ENCODE measurements around the gene GPR179.
"Not testable (repeated sequence)": the region's sequence is repeated elsewhere in the genome, so short reads cannot be mapped to it uniquely, and the experiment has no call there.

The GPR179 gene

DNA sequence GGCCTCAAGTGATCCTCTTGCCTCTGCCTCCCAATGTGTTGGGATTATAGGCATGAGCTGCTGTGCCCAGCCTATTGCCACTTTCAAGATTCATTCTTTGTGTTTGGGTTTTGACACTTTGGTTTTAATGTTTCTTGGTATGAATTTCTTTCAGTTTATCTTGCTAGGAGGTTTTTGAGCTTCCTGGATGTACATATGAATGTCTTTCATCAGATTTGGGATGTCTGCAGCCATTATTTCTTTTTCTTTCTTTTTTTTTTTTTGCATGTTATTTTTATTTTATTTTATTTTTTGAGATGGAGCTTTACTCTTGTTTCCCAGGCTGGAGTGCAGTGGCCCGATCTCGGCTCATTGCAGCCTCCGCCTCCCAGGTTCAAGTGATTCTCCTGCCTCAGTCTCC lies 28.3 kb downstream of the GPR179 start:
- H3K27ac ChIP-seq (ENCODE audit: poor library complexity, severe bottlenecking) = no peak overlapping the region
- H3K27me3 ChIP-seq (ENCODE audit: insufficient read depth, poor library complexity, severe bottlenecking) = no peaks in the 10 kb centered on the region
- H3K4me3 ChIP-seq (ENCODE audit: severe bottlenecking) = no peak overlapping the region
- H3K36me3 ChIP-seq (ENCODE audit: low read depth) = peaks cover 29% of the 10 kb centered on the region
- TF ChIP-seq, protein P1, sequence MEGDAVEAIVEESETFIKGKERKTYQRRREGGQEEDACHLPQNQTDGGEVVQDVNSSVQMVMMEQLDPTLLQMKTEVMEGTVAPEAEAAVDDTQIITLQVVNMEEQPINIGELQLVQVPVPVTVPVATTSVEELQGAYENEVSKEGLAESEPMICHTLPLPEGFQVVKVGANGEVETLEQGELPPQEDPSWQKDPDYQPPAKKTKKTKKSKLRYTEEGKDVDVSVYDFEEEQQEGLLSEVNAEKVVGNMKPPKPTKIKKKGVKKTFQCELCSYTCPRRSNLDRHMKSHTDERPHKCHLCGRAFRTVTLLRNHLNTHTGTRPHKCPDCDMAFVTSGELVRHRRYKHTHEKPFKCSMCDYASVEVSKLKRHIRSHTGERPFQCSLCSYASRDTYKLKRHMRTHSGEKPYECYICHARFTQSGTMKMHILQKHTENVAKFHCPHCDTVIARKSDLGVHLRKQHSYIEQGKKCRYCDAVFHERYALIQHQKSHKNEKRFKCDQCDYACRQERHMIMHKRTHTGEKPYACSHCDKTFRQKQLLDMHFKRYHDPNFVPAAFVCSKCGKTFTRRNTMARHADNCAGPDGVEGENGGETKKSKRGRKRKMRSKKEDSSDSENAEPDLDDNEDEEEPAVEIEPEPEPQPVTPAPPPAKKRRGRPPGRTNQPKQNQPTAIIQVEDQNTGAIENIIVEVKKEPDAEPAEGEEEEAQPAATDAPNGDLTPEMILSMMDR (IDR thresholded peaks at IDR 0.05; ENCODE audit: poor library complexity, severe bottlenecking) = no peak
- DNase-seq (ENCODE audit: low spot score) (no peak), ATAC-seq (ENCODE audit: low read depth) (no peak)
- no peaks in the 10 kb centered on the region for H3K9me3 ChIP-seq (ENCODE audit: severe bottlenecking)
- H3K4me1 ChIP-seq (ENCODE audit: insufficient read depth, poor library complexity, severe bottlenecking) = no peaks in the 10 kb centered on the region

DNA sequence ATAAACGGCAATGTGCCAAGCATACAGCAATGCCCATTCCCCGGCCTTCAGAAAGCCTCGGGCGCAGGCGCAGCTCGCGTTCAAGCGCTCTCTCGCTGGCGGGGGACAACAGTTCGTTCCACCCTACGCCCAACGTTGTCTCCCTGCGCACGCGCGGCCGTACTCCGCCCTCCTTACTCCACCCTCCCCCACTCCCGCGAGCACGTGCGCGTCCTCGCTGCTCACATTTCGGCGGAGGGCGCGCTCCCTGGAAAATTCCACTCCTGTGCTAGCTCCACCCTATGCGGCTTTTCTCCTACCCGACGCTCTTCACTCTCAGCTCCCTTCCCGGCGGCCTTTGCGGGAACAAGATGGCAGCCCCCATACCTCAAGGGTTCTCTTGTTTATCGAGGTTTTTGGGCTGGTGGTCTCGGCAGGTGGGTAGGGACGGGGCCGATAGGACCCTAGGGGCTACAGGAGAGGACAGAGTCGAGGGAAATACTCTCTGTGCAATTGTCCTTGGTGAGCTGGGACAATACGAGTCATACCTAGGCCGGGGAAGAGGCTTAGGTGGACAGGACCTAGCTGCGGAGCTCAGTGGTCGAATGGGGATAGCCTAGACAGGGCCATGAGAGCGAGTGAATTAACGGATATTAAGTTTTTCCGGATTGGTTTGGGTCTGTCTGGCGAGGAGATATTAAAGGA lies 46.8 kb downstream of the GPR179 start, which contains the start of gene MRPL45:
Gene MRPL45, plus strand, starts transcription at position 335 of the 684 bp plus-strand sequence. Its CDS starts 16 bp downstream, at position 351.
- peak; percentile 98 for ATAC-seq (ENCODE audit: low read depth)
- not testable (repeated sequence) for H3K27ac ChIP-seq (ENCODE audit: poor library complexity, severe bottlenecking); H3K4me1 ChIP-seq (ENCODE audit: insufficient read depth, poor library complexity, severe bottlenecking); H3K27me3 ChIP-seq (ENCODE audit: insufficient read depth, poor library complexity, severe bottlenecking); H3K36me3 ChIP-seq (ENCODE audit: low read depth); H3K9me3 ChIP-seq (ENCODE audit: severe bottlenecking)
- H3K4me3 ChIP-seq (ENCODE audit: severe bottlenecking) = peak within 1 kb of the TSS; percentile 50
- peak; percentile 95 for DNase-seq (ENCODE audit: low spot score)

DNA sequence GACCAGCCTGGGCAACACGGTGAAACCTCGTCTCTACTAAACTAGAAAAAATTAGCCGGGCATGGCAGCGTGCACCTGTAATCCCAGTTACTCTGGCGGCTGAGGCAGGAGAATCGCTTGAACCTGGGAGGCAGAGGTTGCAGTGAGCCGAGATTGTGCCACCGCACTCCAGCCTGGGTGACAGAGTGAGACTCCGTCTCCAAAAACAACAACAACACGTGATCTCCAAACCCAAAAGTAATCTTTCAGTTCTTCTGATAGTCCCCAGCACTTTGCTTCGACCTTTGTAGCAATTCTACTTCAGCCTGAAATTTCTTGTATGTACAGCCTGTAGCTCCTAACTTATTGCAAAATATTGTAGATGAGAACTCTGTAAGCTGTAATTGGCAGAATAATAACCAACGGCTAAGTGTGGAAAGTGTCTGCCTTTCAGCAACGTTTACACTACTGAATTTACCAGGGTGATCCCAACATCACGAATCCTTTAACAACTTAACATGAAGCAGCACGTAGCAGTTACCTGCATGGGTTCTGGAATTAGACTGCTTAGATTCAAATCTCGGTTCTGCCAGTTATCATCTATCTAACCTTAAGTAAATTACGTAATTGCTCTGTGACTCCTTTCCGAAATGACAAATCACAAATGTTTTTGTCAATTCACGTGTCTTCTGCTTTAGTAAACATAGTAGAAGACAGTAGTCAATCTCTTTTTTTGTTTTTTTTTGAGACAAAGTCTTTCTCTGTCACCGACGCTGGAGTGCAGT lies 48.0 kb downstream of the GPR179 start:
- not testable (repeated sequence) for H3K27ac ChIP-seq (ENCODE audit: poor library complexity, severe bottlenecking); H3K27me3 ChIP-seq (ENCODE audit: insufficient read depth, poor library complexity, severe bottlenecking); H3K9me3 ChIP-seq (ENCODE audit: severe bottlenecking); ATAC-seq (ENCODE audit: low read depth); H3K36me3 ChIP-seq (ENCODE audit: low read depth); H3K4me3 ChIP-seq (ENCODE audit: severe bottlenecking); DNase-seq (ENCODE audit: low spot score); H3K4me1 ChIP-seq (ENCODE audit: insufficient read depth, poor library complexity, severe bottlenecking)

DNA sequence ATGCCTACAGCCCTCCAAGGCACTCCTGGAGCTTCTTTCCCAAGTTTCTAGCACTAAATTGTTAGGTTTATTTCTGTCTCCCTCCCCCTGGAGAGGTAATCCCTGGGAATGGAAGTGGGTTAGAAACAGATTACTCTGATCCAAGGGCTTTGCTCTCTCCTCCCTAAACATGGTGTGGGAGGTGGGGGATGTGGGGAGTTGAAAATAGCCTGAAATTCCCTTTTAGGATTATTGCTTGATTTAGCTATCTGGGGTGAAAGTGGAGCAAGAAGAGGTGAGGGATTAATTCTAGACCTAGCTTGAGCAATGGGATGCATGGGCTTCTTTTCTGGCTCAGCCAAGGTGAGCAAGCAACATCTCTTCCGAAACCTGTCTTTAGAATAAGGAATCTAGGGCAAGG lies 54.0 kb downstream of the GPR179 start:
- H3K9me3 ChIP-seq (ENCODE audit: severe bottlenecking); DNase-seq (ENCODE audit: low spot score); ATAC-seq (ENCODE audit: low read depth); H3K36me3 ChIP-seq (ENCODE audit: low read depth); H3K27ac ChIP-seq (ENCODE audit: poor library complexity, severe bottlenecking); H3K27me3 ChIP-seq (ENCODE audit: insufficient read depth, poor library complexity, severe bottlenecking); H3K4me3 ChIP-seq (ENCODE audit: severe bottlenecking); H3K4me1 ChIP-seq (ENCODE audit: insufficient read depth, poor library complexity, severe bottlenecking): not testable (repeated sequence)

DNA sequence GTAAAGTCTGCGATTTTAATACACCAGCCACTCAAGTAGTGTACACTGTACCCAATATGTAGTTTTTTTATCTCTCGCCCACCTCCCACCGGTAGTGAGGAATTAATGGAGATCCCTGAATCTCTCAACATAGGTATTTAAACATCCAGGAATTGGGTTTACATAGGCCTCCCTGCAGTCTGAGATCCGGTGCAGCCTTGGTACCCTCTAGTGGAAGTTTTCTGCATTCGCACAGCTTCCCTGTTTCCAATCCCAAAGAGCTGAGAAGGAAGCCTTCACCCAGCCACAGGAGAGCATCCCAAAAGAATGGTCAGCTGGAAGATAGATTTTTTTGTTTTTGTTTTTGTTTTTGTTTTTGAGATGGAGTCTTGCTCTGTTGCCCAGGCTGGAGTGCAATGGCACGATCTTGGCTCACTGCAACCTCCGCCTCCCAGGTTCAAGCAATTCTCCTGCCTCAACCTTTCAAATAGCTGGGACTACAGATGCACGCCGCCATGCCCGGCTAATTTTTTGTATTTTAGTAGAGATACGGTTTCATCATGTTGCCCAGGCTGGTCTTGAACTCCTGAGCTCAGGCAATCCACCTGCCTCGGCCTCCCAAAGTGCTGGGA lies 55.4 kb downstream of the GPR179 start:
- H3K27me3 ChIP-seq (ENCODE audit: insufficient read depth, poor library complexity, severe bottlenecking); H3K9me3 ChIP-seq (ENCODE audit: severe bottlenecking); H3K36me3 ChIP-seq (ENCODE audit: low read depth); H3K27ac ChIP-seq (ENCODE audit: poor library complexity, severe bottlenecking); DNase-seq (ENCODE audit: low spot score); H3K4me1 ChIP-seq (ENCODE audit: insufficient read depth, poor library complexity, severe bottlenecking); H3K4me3 ChIP-seq (ENCODE audit: severe bottlenecking): not testable (repeated sequence)
- peak; percentile 46 for ATAC-seq (ENCODE audit: low read depth)
- TF ChIP-seq, protein P1 (IDR thresholded peaks at IDR 0.05; ENCODE audit: poor library complexity, severe bottlenecking) = peak; percentile 65

DNA sequence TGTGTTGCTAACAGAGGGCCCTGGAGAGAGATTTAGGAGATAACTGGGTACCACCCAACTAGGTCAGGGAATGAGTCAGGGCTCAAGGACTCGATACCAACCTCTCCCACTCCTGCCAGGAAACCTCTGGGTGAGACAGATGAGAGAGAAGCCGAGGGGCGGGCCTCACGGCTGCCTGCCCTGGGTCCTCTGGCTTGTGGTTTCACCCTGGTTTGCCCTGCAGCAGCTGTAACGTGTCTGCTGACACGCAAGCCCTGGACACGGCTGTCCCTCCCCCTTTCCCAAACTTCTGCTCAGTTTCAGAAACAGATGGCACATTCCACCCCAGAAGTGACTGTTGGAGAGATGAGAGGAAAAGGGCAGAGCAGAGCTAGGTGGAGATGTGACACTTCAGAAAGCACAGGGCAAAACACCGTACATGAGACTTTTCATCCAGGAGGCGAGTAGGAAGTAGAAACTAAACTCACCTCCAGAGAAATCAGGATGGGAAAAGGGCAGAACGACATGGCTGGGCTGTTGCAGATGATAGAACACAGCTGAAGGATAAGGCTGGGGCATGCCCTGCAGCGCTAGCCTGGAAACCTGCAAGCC lies 57.2 kb downstream of the GPR179 start:
- ATAC-seq (ENCODE audit: low read depth) (peak; percentile 97), DNase-seq (ENCODE audit: low spot score) (peak; percentile 76)
- not testable (repeated sequence) for H3K36me3 ChIP-seq (ENCODE audit: low read depth); H3K9me3 ChIP-seq (ENCODE audit: severe bottlenecking); H3K27me3 ChIP-seq (ENCODE audit: insufficient read depth, poor library complexity, severe bottlenecking); H3K4me3 ChIP-seq (ENCODE audit: severe bottlenecking); H3K4me1 ChIP-seq (ENCODE audit: insufficient read depth, poor library complexity, severe bottlenecking)
- H3K27ac ChIP-seq (ENCODE audit: poor library complexity, severe bottlenecking) = peak overlapping the region; percentile 54

DNA sequence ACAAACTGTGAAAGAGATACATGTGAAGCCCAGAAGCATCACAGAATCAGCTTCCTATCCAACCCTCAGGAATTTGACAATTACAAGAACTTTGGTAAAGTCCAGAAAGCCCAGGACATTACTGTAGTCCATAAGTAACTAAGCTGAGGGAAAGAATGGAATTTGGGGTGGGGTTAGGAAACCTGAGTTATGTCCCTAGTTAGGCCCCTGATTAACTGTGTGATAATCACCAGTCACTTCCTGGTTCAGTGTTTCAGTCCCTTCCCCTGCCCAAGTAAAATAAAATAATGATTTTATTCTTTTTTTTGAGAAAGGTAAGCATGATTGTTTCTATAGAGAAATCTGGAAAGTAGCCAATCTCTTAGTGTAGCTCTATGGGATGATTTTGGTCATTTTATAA lies 57.8 kb downstream of the GPR179 start:
- DNase-seq (ENCODE audit: low spot score); H3K4me3 ChIP-seq (ENCODE audit: severe bottlenecking); H3K9me3 ChIP-seq (ENCODE audit: severe bottlenecking); H3K36me3 ChIP-seq (ENCODE audit: low read depth); H3K4me1 ChIP-seq (ENCODE audit: insufficient read depth, poor library complexity, severe bottlenecking); H3K27me3 ChIP-seq (ENCODE audit: insufficient read depth, poor library complexity, severe bottlenecking): not testable (repeated sequence)
- ATAC-seq (ENCODE audit: low read depth) = peak; percentile 43; the same call in 2 of the 3 replicates
- H3K27ac ChIP-seq (ENCODE audit: poor library complexity, severe bottlenecking) = peak overlapping the region; percentile 43

All from RWPE2 (cell line).